Middle frontal gyrus (tissue), 1 donor: Measurements from ENCODE around the gene KLHL3.
"Not testable (repeated sequence)": the region's sequence is repeated elsewhere in the genome, so short reads cannot be mapped to it uniquely, and the experiment has no call there.

Experiments used
- DNase-seq: peaks from one replicate; pipeline ENCODE4 v3.0.0-alpha.2; 2015; ENCODE audit warnings: low spot score; ENCODE audit errors: extremely low spot score

KLHL3 gene

GRCh38 chr5:137668637-137669036 is 67.3 kb downstream of the KLHL3 start:
- DNase-seq: no peak

GRCh38 chr5:137667341-137667740 is 68.5 kb downstream of the KLHL3 start:
- DNase-seq: no peak

GRCh38 chr5:137666901-137667300 is 69.0 kb downstream of the KLHL3 start:
- DNase-seq: no peak

- no peak for DNase-seq
Observed at GRCh38 chr5:137666461-137666850, 69.4 kb downstream of the KLHL3 start.

- DNase-seq: no peak
Observed at GRCh38 chr5:137665678-137666460, 70.0 kb downstream of the KLHL3 start.

GRCh38 chr5:137660349-137660817 is 75.5 kb downstream of the KLHL3 start:
- DNase-seq: peak; percentile 36

GRCh38 chr5:137659209-137659608 is 76.7 kb downstream of the KLHL3 start:
- DNase-seq: no peak

- DNase-seq: no peak
Observed at GRCh38 chr5:137658324-137658723, 77.6 kb downstream of the KLHL3 start.

GRCh38 chr5:137657073-137657472 is 78.8 kb downstream of the KLHL3 start:
- no peak for DNase-seq

- DNase-seq: no peak
Observed at GRCh38 chr5:137656558-137656957, 79.3 kb downstream of the KLHL3 start.

GRCh38 chr5:137651022-137651421 is 84.9 kb downstream of the KLHL3 start:
- DNase-seq: no peak

- DNase-seq: no peak
Observed at GRCh38 chr5:137649228-137649935, 86.5 kb downstream of the KLHL3 start.

- peak; percentile 57 for DNase-seq
Observed at GRCh38 chr5:137648361-137648760, 87.5 kb downstream of the KLHL3 start.

GRCh38 chr5:137647401-137647800 is 88.5 kb downstream of the KLHL3 start:
- DNase-seq: no peak

GRCh38 chr5:137646761-137647160 is 89.1 kb downstream of the KLHL3 start:
- no peak for DNase-seq

GRCh38 chr5:137643081-137643480 is 92.8 kb downstream of the KLHL3 start:
- not testable (repeated sequence) for DNase-seq

GRCh38 chr5:137642091-137642490 is 93.8 kb downstream of the KLHL3 start:
- DNase-seq: no peak

GRCh38 chr5:137641148-137641547 is 94.7 kb downstream of the KLHL3 start:
- DNase-seq: no peak

GRCh38 chr5:137639645-137640044 is 96.2 kb downstream of the KLHL3 start:
- DNase-seq: no peak

- no peak for DNase-seq
Observed at GRCh38 chr5:137638841-137639240, 97.0 kb downstream of the KLHL3 start.

- DNase-seq: no peak
Observed at GRCh38 chr5:137636830-137637714, 98.8 kb downstream of the KLHL3 start.

GRCh38 chr5:137636099-137636498 is 99.8 kb downstream of the KLHL3 start:
- DNase-seq: no peak
